H1 (cell line): Measurements from ENCODE around the gene RANBP17. TPM values are rescaled to one million over a fixed set of nuclear protein-coding genes. Genes with fewer than 3 reads are reported as not detected.

Source experiments
- CTCF ChIA-PET: fragments of 300-600 bp; sonication (Branson Sonifier 250); formaldehyde crosslinking; loops from one replicate; lab custom pipeline; 2021; ENCODE audit not compliant: partially characterized antibody; lab: Charles Lee
- POLR2A ChIA-PET: fragments of 300-600 bp; sonication (Branson Sonifier 250); formaldehyde crosslinking; loops from one replicate; lab custom pipeline; 2021; ENCODE audit warnings: inconsistent platforms; ENCODE audit not compliant: partially characterized antibody; lab: Charles Lee
- DNase-seq, 2 experiments: peaks; one replicate each; pipeline versions ENCODE4 v3.0.0 to v3.0.0-alpha.2; 2010 to 2022; ENCODE audit warnings: low spot score in 2 of 2, low read depth in 1 of 2, mixed read lengths in 1 of 2
- FAIRE-seq: peaks from 2 replicates; lab custom pipeline; 2011; peaks lifted over from hg19 to GRCh38; lab: Jason Lieb, UNC
- H2AFZ ChIP-seq: 2 replicates; pipeline ENCODE4 v1.8.1; 2012; ENCODE audit warnings: low read length, inconsistent platforms
- H2AK5ac ChIP-seq: 2 replicates; pipeline ENCODE4 v1.6.1; 2013; ENCODE audit warnings: low read depth, low read length
- H2BK120ac ChIP-seq: replicated peaks from 2 replicates; pipeline ENCODE3; 2013; ENCODE audit warnings: low read depth, low read length, inconsistent platforms
- H2BK12ac ChIP-seq: 2 replicates; pipeline ENCODE4 v1.6.1; 2013; ENCODE audit warnings: low read depth, low read length
- H2BK15ac ChIP-seq: 2 replicates; pipeline ENCODE4 v1.6.1; 2013; ENCODE audit warnings: low read length
- H2BK20ac ChIP-seq: 2 replicates; pipeline ENCODE4 v1.6.1; 2013; ENCODE audit warnings: low read length
- H2BK5ac ChIP-seq: 2 replicates; pipeline ENCODE4 v1.6.1; 2013; ENCODE audit warnings: low read depth, low read length
- H3K14ac ChIP-seq: 2 replicates; pipeline ENCODE4 v1.6.1; 2013; ENCODE audit warnings: inconsistent platforms; ENCODE audit not compliant: insufficient read length
- H3K18ac ChIP-seq: 2 replicates; pipeline ENCODE4 v1.6.1; 2013; ENCODE audit warnings: low read length; ENCODE audit errors: extremely low read depth
- H3K23ac ChIP-seq: 2 replicates; pipeline ENCODE4 v1.6.1; 2013; ENCODE audit warnings: inconsistent platforms; ENCODE audit not compliant: insufficient read length
- H3K23me2 ChIP-seq: 2 replicates; pipeline ENCODE4 v1.6.1; 2013; ENCODE audit warnings: low read depth, low read length
- H3K27ac ChIP-seq: 2 replicates; pipeline ENCODE4 v1.6.1; 2011; ENCODE audit warnings: low read depth, low read length, inconsistent platforms
- H3K27me3 ChIP-seq, 4 experiments: replicated peaks in 1 of 4; 1 replicate in 1 of 4; 2 replicates in 3 of 4; pipeline versions ENCODE4 v1.6.1 to v1.8.1; 2011 to 2013; ENCODE audit warnings: low read length in 3 of 4, mild to moderate bottlenecking in 3 of 4, inconsistent platforms in 2 of 4, mixed read lengths in 2 of 4, moderate library complexity in 1 of 4; ENCODE audit not compliant: control insufficient read depth in 3 of 4, insufficient read depth in 3 of 4; ENCODE audit errors: extremely low read depth in 1 of 4
- H3K36me3 ChIP-seq, 4 experiments: 2 replicates each; pipeline versions ENCODE4 v1.6.1 to v1.8.1; 2011 to 2013; ENCODE audit warnings: mild to moderate bottlenecking in 4 of 4, low read length in 3 of 4, moderate library complexity in 2 of 4, control low read depth in 1 of 4, inconsistent platforms in 1 of 4; ENCODE audit not compliant: insufficient read depth in 4 of 4, control insufficient read depth in 2 of 4
- H3K4ac ChIP-seq: replicated peaks from 2 replicates; pipeline ENCODE3; 2013; ENCODE audit warnings: low read length, low read depth, mixed read lengths, inconsistent platforms; ENCODE audit not compliant: insufficient read length
- H3K4me1 ChIP-seq, 4 experiments: replicated peaks in 1 of 4; 1 replicate in 1 of 4; 2 replicates in 3 of 4; pipeline versions ENCODE4 v1.6.1 to v1.8.1; 2011 to 2013; ENCODE audit warnings: low read length in 3 of 4, inconsistent platforms in 2 of 4, mixed read lengths in 1 of 4; ENCODE audit not compliant: insufficient read depth in 4 of 4, control insufficient read depth in 3 of 4
- H3K4me2 ChIP-seq, 2 experiments: 2 replicates each; pipeline versions ENCODE4 v1.6.1 to v1.8.1; 2011 to 2013; ENCODE audit warnings: low read depth in 2 of 2, low read length in 2 of 2, control low read depth in 1 of 2, inconsistent platforms in 1 of 2, mild to moderate bottlenecking in 1 of 2; ENCODE audit not compliant: insufficient read depth in 1 of 2
- H3K4me3 ChIP-seq, 4 experiments: fragments of 200-600, 300-600 bp in 1 of 4; sonication (generic), shearing (Covaris generic), sonication (Bioruptor Twin) in 1 of 4; 2 replicates each; pipeline versions ENCODE4 v1.5.1 to v1.8.1; 2011 to 2016; ENCODE audit warnings: low read length in 4 of 4, low read depth in 3 of 4, control low read depth in 2 of 4, inconsistent platforms in 2 of 4, mild to moderate bottlenecking in 2 of 4, mixed read lengths in 1 of 4, moderate library complexity in 1 of 4; ENCODE audit not compliant: insufficient read depth in 2 of 4; ENCODE audit errors: extremely low read depth in 1 of 4
- H3K56ac ChIP-seq: replicated peaks from 2 replicates; pipeline ENCODE3; 2013; ENCODE audit warnings: low read depth, mild to moderate bottlenecking, mixed read lengths, low read length, inconsistent platforms; ENCODE audit not compliant: insufficient read length
- H3K79me1 ChIP-seq: 2 replicates; pipeline ENCODE4 v1.6.1; 2013; ENCODE audit warnings: low read depth, low read length, control low read depth
- H3K79me2 ChIP-seq, 2 experiments: 2 replicates each; pipeline versions ENCODE4 v1.6.1 to v1.8.1; 2012 to 2013; ENCODE audit warnings: low read length in 2 of 2, mild to moderate bottlenecking in 2 of 2, inconsistent platforms in 1 of 2; ENCODE audit not compliant: insufficient read depth in 2 of 2, control insufficient read depth in 1 of 2
- H3K9ac ChIP-seq, 4 experiments: replicated peaks in 1 of 4; 1 replicate in 1 of 4; 2 replicates in 3 of 4; pipeline versions ENCODE4 v1.6.1 to v1.8.1; 2011 to 2013; ENCODE audit warnings: low read depth in 3 of 4, low read length in 3 of 4, control low read depth in 2 of 4, mild to moderate bottlenecking in 2 of 4, moderate library complexity in 2 of 4, inconsistent platforms in 1 of 4; ENCODE audit errors: extremely low read depth in 1 of 4
- H3K9me3 ChIP-seq, 2 experiments: 2 replicates each; pipeline versions ENCODE4 v1.6.1 to v1.8.1; 2012 to 2013; ENCODE audit warnings: mild to moderate bottlenecking in 2 of 2, moderate library complexity in 2 of 2, control low read depth in 1 of 2, inconsistent platforms in 1 of 2, low read depth in 1 of 2, low read length in 1 of 2, mixed read lengths in 1 of 2; ENCODE audit not compliant: insufficient read depth in 2 of 2
- H4K20me1 ChIP-seq, 2 experiments: replicated peaks in 1 of 2; 2 replicates each; pipeline versions ENCODE3 to v1.8.1; 2011 to 2013; ENCODE audit warnings: inconsistent platforms in 2 of 2, low read length in 2 of 2, mild to moderate bottlenecking in 1 of 2; ENCODE audit not compliant: insufficient read depth in 2 of 2, control insufficient read depth in 1 of 2
- H4K5ac ChIP-seq: 2 replicates; pipeline ENCODE4 v1.6.1; 2013; ENCODE audit warnings: low read length, low read depth, mixed read lengths, inconsistent platforms; ENCODE audit not compliant: insufficient read length
- H4K8ac ChIP-seq: 2 replicates; pipeline ENCODE4 v1.8.0; 2013; ENCODE audit warnings: mild to moderate bottlenecking, moderate library complexity, low read length, inconsistent platforms; ENCODE audit not compliant: insufficient read depth; ENCODE audit errors: extremely low read depth
- H4K91ac ChIP-seq: replicated peaks from 2 replicates; pipeline ENCODE3; 2013; ENCODE audit warnings: low read length, mixed read lengths, inconsistent platforms; ENCODE audit not compliant: insufficient read length
- BACH1 ChIP-seq: IDR thresholded peaks from 2 replicates; pipeline ENCODE4 v1.6.1; 2012; ENCODE audit warnings: low read length, improper control_type of control experiment
- BRCA1 ChIP-seq: IDR thresholded peaks from 2 replicates; pipeline ENCODE4 v1.6.1; 2012; ENCODE audit warnings: low read depth, low read length, improper control_type of control experiment
- CREB1 ChIP-seq: IDR thresholded peaks from 2 replicates; pipeline ENCODE4 v1.6.1; 2012; ENCODE audit warnings: inconsistent platforms
- EP300 ChIP-seq, 2 experiments: IDR thresholded peaks; 1 replicate in 1 of 2; 2 replicates in 1 of 2; pipeline ENCODE4 v1.6.1; 2011 to 2012; ENCODE audit warnings: low read depth in 2 of 2, low read length in 2 of 2, mild to moderate bottlenecking in 2 of 2, borderline replicate concordance in 1 of 2, inconsistent platforms in 1 of 2, moderate library complexity in 1 of 2
- JUN ChIP-seq: IDR thresholded peaks from 2 replicates; pipeline ENCODE4 v1.6.1; 2011; ENCODE audit warnings: low read depth, mild to moderate bottlenecking, improper control_type of control experiment, low read length
- KDM5A ChIP-seq: fragments of 200-600 bp; IDR thresholded peaks from 2 replicates; pipeline ENCODE4 v1.7.1; 2012; ENCODE audit warnings: mild to moderate bottlenecking, low read length, inconsistent platforms, mixed read lengths
- MAFK ChIP-seq: IDR thresholded peaks from 2 replicates; pipeline ENCODE4 v1.6.1; 2012; ENCODE audit warnings: low read depth, mild to moderate bottlenecking, improper control_type of control experiment, low read length
- NRF1 ChIP-seq: IDR thresholded peaks from 2 replicates; pipeline ENCODE4 v1.6.1; 2011; ENCODE audit warnings: mild to moderate bottlenecking, low read depth, low read length, improper control_type of control experiment
- RAD21 ChIP-seq, 2 experiments: IDR thresholded peaks in 1 of 2; conservative IDR thresholded peaks in 1 of 2; 2 replicates each; pipeline ENCODE4 v1.6.1; 2011; ENCODE audit warnings: low read depth in 2 of 2, low read length in 2 of 2, improper control_type of control experiment in 1 of 2, inconsistent platforms in 1 of 2, mild to moderate bottlenecking in 1 of 2, moderate library complexity in 1 of 2
- RFX5 ChIP-seq: IDR thresholded peaks from 2 replicates; pipeline ENCODE4 v1.6.1; 2011; ENCODE audit warnings: low read depth, low read length, improper control_type of control experiment, borderline replicate concordance
- SP2 ChIP-seq: IDR thresholded peaks from 2 replicates; pipeline ENCODE4 v1.6.1; 2012; ENCODE audit warnings: mild to moderate bottlenecking, low read length, inconsistent platforms
- SP4 ChIP-seq: IDR thresholded peaks from 2 replicates; pipeline ENCODE4 v1.6.1; 2012; ENCODE audit warnings: low read length, inconsistent platforms
- SUZ12 ChIP-seq: fragments of 200-600 bp; sonication (generic); IDR thresholded peaks from 2 replicates; pipeline ENCODE4 v1.6.1; 2012; ENCODE audit warnings: mild to moderate bottlenecking, inconsistent platforms, low read length, moderate library complexity, mixed read lengths
- WGBS, 2 experiments: shearing (Covaris generic) in 1 of 2; methylation state at CpG; one replicate each; pipeline versions ENCODE4 v1.1.6 to v1.1.7; 2013 to 2015; ENCODE audit warnings: low lambda C conversion rate in 2 of 2, mixed read lengths in 2 of 2, inconsistent platforms in 1 of 2, low coverage in 1 of 2, missing lambda C conversion rate in 1 of 2; ENCODE audit not compliant: insufficient replicate concordance in 2 of 2, insufficient coverage in 1 of 2, insufficient read length in 1 of 2; ENCODE audit errors: extremely low coverage in 1 of 2, missing lambda C conversion rate in 1 of 2; 5-methylcytosine and 5-hydroxymethylcytosine counted together
- polyA plus RNA-seq, 7 experiments: library from polyadenylated mRNA; depleted of rRNA in 3 of 7; stranded (reverse) in 5 of 7; unstranded in 2 of 7; fragments of >200 nt in 5 of 7; fragments of 200-250 nt in 2 of 7; gene quantifications; 1 replicate in 5 of 7; 2 replicates in 1 of 7; 4 replicates in 1 of 7; pipeline versions ENCODE4 v1.2.1 to v1.2.3, GENCODE V29; 2011 to 2013; ENCODE audit warnings: missing spikeins in 2 of 7, mixed read lengths in 2 of 7
- total RNA-seq: library from RNA; stranded (reverse); fragmentation: NEBNext Ultra II Directional; extraction: Animal tissue kit (Norgen Biotek cat#: 25700); gene quantifications from 2 replicates; pipeline ENCODE4 v1.2.1, GENCODE V29; 2021

Gene RANBP17
- total and polyA plus RNA-seq, 2 of the 8 experiments (the other 6 are each of a cell fraction or from before 2014, with no cell fraction given), result 8.6 to 21.3 TPM

- no peak overlapping the region for H3K56ac ChIP-seq
- no peak overlapping the region for H2BK120ac ChIP-seq
- no peak overlapping the region for H3K27ac ChIP-seq
- no peak overlapping the region for H3K14ac ChIP-seq
- H3K4me2 ChIP-seq, result no peak overlapping the region
- no peak overlapping the region for H3K18ac ChIP-seq
- H2AFZ ChIP-seq, result no peak overlapping the region
- DNase-seq, result no peak
- no peak overlapping the region for H3K4me3 ChIP-seq
- ChIA-PET POLR2A (no interaction called here), CTCF (interaction anchor here (0.6 to 1.5 kb wide), 4 partner anchors 10 to 625 kb away, joined by 3 to 5 read pairs (median 3); no protein-coding TSS in a partner anchor)
- no peaks in the 10 kb centered on the region for H3K79me1 ChIP-seq
- no peak for TF ChIP-seq EP300 (IDR thresholded peaks at IDR 0.05; ENCODE audit: borderline replicate concordance in 1 of 2, low read depth in 2 of 2, low read length in 2 of 2)
- no peak for TF ChIP-seq JUN
- no peak for TF ChIP-seq BRCA1
- TF ChIP-seq KDM5A, result no peak
- TF ChIP-seq SP4, result no peak
- TF ChIP-seq SUZ12, result no peak
- TF ChIP-seq RAD21 (IDR thresholded peaks at IDR 0.05 in 1 of 2, conservative IDR thresholded peaks at IDR 0.05 in 1 of 2; ENCODE audit: low read depth in 2 of 2, low read length in 2 of 2), result no peak
- no peak for TF ChIP-seq CREB1
- no peak for TF ChIP-seq SP2
- no peak for TF ChIP-seq RFX5
- TF ChIP-seq NRF1, result no peak
- no peak for TF ChIP-seq BACH1
- TF ChIP-seq MAFK, result no peak
- FAIRE-seq, result no peak
- H3K23ac ChIP-seq, result no peak overlapping the region
- H2BK12ac ChIP-seq, result no peak overlapping the region
- WGBS, 2 experiments, result 76% methylated on average over 2 of the region's 2 CpGs; no CpG with 5 or more reads in 1 of the 2 experiments
- H4K8ac ChIP-seq, result no peak overlapping the region
- H3K9ac ChIP-seq, result no peak overlapping the region
- H2BK15ac ChIP-seq, result no peak overlapping the region
- no peaks in the 10 kb centered on the region for H4K20me1 ChIP-seq
- no peaks in the 10 kb centered on the region for H3K4me1 ChIP-seq
- H3K27me3 ChIP-seq, result no peaks in the 10 kb centered on the region
- H4K91ac ChIP-seq, result no peak overlapping the region
- H3K36me3 ChIP-seq, result peaks cover 0 to 4% (median 1%) of the 10 kb centered on the region in 4 experiments; a peak in 2 of 8 replicates
- no peak overlapping the region for H3K4ac ChIP-seq
- H2AK5ac ChIP-seq, result no peak overlapping the region
- H2BK20ac ChIP-seq, result no peak overlapping the region
- no peaks in the 10 kb centered on the region for H3K23me2 ChIP-seq
- H2BK5ac ChIP-seq, result no peak overlapping the region
- H4K5ac ChIP-seq, result no peak overlapping the region
- no peaks in the 10 kb centered on the region for H3K9me3 ChIP-seq
- no peaks in the 10 kb centered on the region for H3K79me2 ChIP-seq
Observed at GRCh38 chr5:170885809-170886208, 24.0 kb downstream of the RANBP17 start.
